CD14-positive monocyte (primary cell): ENCODE results near the gene FREM1. TPM values are rescaled to one million over a fixed set of nuclear protein-coding genes. Genes with fewer than 3 reads are reported as not detected.

ENCODE experiments used
- DNase-seq, 3 donors: peaks; one replicate each; pipeline ENCODE4 v3.0.0-alpha.2; 2011 to 2022
- H2AFZ ChIP-seq: 2 replicates; pipeline ENCODE4 v1.6.0; 2012; ENCODE audit warnings: mild to moderate bottlenecking, low read depth, low read length, inconsistent platforms; ENCODE audit not compliant: insufficient read depth, poor library complexity, severe bottlenecking
- H3K27ac ChIP-seq, 2 donors: 1 replicate in 1 of 2; 2 replicates in 1 of 2; pipeline ENCODE4 v1.5.1; 2012 to 2013; ENCODE audit warnings: low read length in 2 of 2, control low read depth in 1 of 2, inconsistent platforms in 1 of 2, low read depth in 1 of 2, mild to moderate bottlenecking in 1 of 2
- H3K27me3 ChIP-seq, 2 donors: one replicate each; pipeline versions ENCODE4 v1.6.0 to v1.6.1; 2011 to 2013; ENCODE audit warnings: low read length in 2 of 2; ENCODE audit not compliant: control insufficient read depth in 2 of 2, insufficient read depth in 2 of 2
- H3K36me3 ChIP-seq, 2 donors: replicated peaks in 1 of 2; 1 replicate in 1 of 2; 2 replicates in 1 of 2; pipeline versions ENCODE4 v1.5.1 to v1.6.1; 2012 to 2013; ENCODE audit warnings: low read length in 2 of 2, control low read depth in 1 of 2, inconsistent platforms in 1 of 2, mild to moderate bottlenecking in 1 of 2; ENCODE audit not compliant: insufficient read depth in 2 of 2, control insufficient read depth in 1 of 2
- H3K4me1 ChIP-seq, 2 donors: 1 replicate in 1 of 2; 2 replicates in 1 of 2; pipeline versions ENCODE4 v1.5.1 to v1.6.1; 2012 to 2013; ENCODE audit warnings: low read length in 2 of 2, control low read depth in 1 of 2, inconsistent platforms in 1 of 2, mild to moderate bottlenecking in 1 of 2, moderate library complexity in 1 of 2; ENCODE audit not compliant: insufficient read depth in 2 of 2, control insufficient read depth in 1 of 2
- H3K4me2 ChIP-seq: replicated peaks from 2 replicates; pipeline ENCODE3; 2012; ENCODE audit warnings: low read length, moderate library complexity, mild to moderate bottlenecking; ENCODE audit not compliant: poor library complexity, severe bottlenecking; ENCODE audit errors: extremely low read depth
- H3K4me3 ChIP-seq, 3 experiments: fragments of 200-600 bp in 1 of 3; sonication (generic) in 1 of 3; replicated peaks in 1 of 3; 1 replicate in 2 of 3; 2 replicates in 1 of 3; pipeline ENCODE4 v1.5.1; 2011 to 2013; ENCODE audit warnings: low read length in 3 of 3, mild to moderate bottlenecking in 3 of 3, control low read depth in 2 of 3, low read depth in 2 of 3, inconsistent platforms in 1 of 3, moderate library complexity in 1 of 3
- H3K79me2 ChIP-seq: 2 replicates; pipeline ENCODE4 v1.6.0; 2012; ENCODE audit warnings: mild to moderate bottlenecking, control low read depth, inconsistent platforms, low read length, moderate library complexity; ENCODE audit not compliant: insufficient read depth
- H3K9ac ChIP-seq: 2 replicates; pipeline ENCODE4 v1.6.0; 2017; ENCODE audit warnings: low read length, mild to moderate bottlenecking; ENCODE audit not compliant: insufficient read depth, poor library complexity, severe bottlenecking
- H3K9me3 ChIP-seq, 2 donors: replicated peaks in 1 of 2; 1 replicate in 1 of 2; 2 replicates in 1 of 2; pipeline versions ENCODE4 v1.5.1 to v1.6.1; 2012 to 2013; ENCODE audit warnings: low read length in 2 of 2, control low read depth in 1 of 2; ENCODE audit not compliant: control insufficient read depth in 1 of 2, insufficient read depth in 1 of 2
- H4K20me1 ChIP-seq: 2 replicates; pipeline ENCODE4 v1.6.0; 2012; ENCODE audit warnings: mild to moderate bottlenecking, low read length, control low read depth, moderate library complexity; ENCODE audit not compliant: insufficient read depth
- H3K27ac Mint-ChIP-seq, 7 donors: one replicate each; pipeline ENCODE4 v1.8.0; 2020; ENCODE audit warnings: mild to moderate bottlenecking in 7 of 7, mixed read lengths in 7 of 7, moderate library complexity in 6 of 7, inconsistent platforms in 2 of 7
- H3K27me3 Mint-ChIP-seq, 3 donors: one replicate each; pipeline ENCODE4 v1.8.0; 2021 to 2022; ENCODE audit warnings: low read depth in 3 of 3, mild to moderate bottlenecking in 3 of 3, mixed read lengths in 3 of 3, moderate library complexity in 3 of 3, inconsistent platforms in 1 of 3
- H3K36me3 Mint-ChIP-seq, 2 donors: one replicate each; pipeline ENCODE4 v1.8.0; 2020; ENCODE audit warnings: mixed read lengths in 2 of 2, inconsistent platforms in 1 of 2, mild to moderate bottlenecking in 1 of 2
- H3K4me1 Mint-ChIP-seq: one replicate; pipeline ENCODE4 v1.8.0; 2020; ENCODE audit warnings: mild to moderate bottlenecking, mixed read lengths
- H3K4me3 Mint-ChIP-seq, 2 donors: one replicate each; pipeline ENCODE4 v1.8.0; 2020; ENCODE audit warnings: mild to moderate bottlenecking in 2 of 2, mixed read lengths in 2 of 2, moderate library complexity in 1 of 2
- H3K9me3 Mint-ChIP-seq, 7 donors: one replicate each; pipeline ENCODE4 v1.8.0; 2020 to 2022; ENCODE audit warnings: mixed read lengths in 7 of 7, mild to moderate bottlenecking in 6 of 7, moderate library complexity in 6 of 7, inconsistent platforms in 2 of 7
- CTCF ChIP-seq: fragments of 200-600 bp; IDR thresholded peaks from one replicate; pipeline ENCODE4 v1.8.0; 2022; ENCODE audit warnings: antibody characterized with exemption, mild to moderate bottlenecking
- WGBS: methylation state at CpG from one replicate; pipeline ENCODE4 v1.1.5; 2013; ENCODE audit warnings: missing lambda C conversion rate; ENCODE audit not compliant: insufficient coverage; 5-methylcytosine and 5-hydroxymethylcytosine counted together
- intact Hi-C, 2 donors: fragments of 100-400 bp; cut with micrococcal nuclease; formaldehyde crosslinking; loops; one replicate each; pipeline versions ENCODE4 v1.15.0 to v1.15.1; 2023
- polyA plus RNA-seq, 3 donors: library from polyadenylated mRNA; depleted of rRNA in 1 of 3; unstranded in 2 of 3; stranded (reverse) in 1 of 3; fragments of 300-500 nt in 2 of 3; fragments of >200 nt in 1 of 3; fragmentation: Illumina TruSeq in 2 of 3; gene quantifications; 1 replicate in 2 of 3; 2 replicates in 1 of 3; pipeline ENCODE4 v1.2.3, GENCODE V29; 2012 to 2021

The FREM1 gene
- polyA plus RNA-seq, 3 donors: not detected

GRCh38 chr9:14907696-14908095, 2.5 kb downstream of the FREM1 start:
- H3K36me3 Mint-ChIP-seq: no peaks in the 10 kb centered on the region
- Histone ChIP-seq H3K79me2 (no peaks in the 10 kb centered on the region), H3K4me1 (no peaks in the 10 kb centered on the region), H3K4me3 (no peak overlapping the region), H4K20me1 (no peaks in the 10 kb centered on the region), H2AFZ (no peak overlapping the region), H3K9ac (no peak overlapping the region), H3K36me3 (no peaks in the 10 kb centered on the region), H3K4me2 (no peak overlapping the region), H3K9me3 (no peaks in the 10 kb centered on the region), H3K27ac (no peak overlapping the region), H3K27me3 (no peaks in the 10 kb centered on the region)
- peaks cover 2% of the 10 kb centered on the region in 3 donors for H3K27me3 Mint-ChIP-seq
- H3K4me1 Mint-ChIP-seq: no peaks in the 10 kb centered on the region
- DNase-seq: no peak
- TF ChIP-seq CTCF: no peak
- no peak overlapping the region for H3K27ac Mint-ChIP-seq
- WGBS: no CpG with 5 or more reads among the region's 1 CpG
- intact Hi-C loops: no loop called here
- no peak overlapping the region for H3K4me3 Mint-ChIP-seq
- peaks cover 0 to 2% (median 1%) of the 10 kb centered on the region in 7 donors for H3K9me3 Mint-ChIP-seq

GRCh38 chr9:14907360-14907685, 2.9 kb downstream of the FREM1 start:
- intact Hi-C loops: no loop called here
- Mint-ChIP-seq H3K4me3 (no peak overlapping the region), H3K9me3 (peaks cover 0 to 2% (median 1%) of the 10 kb centered on the region in 7 donors), H3K27ac (no peak overlapping the region), H3K36me3 (no peaks in the 10 kb centered on the region), H3K27me3 (peaks cover 2% of the 10 kb centered on the region in 3 donors), H3K4me1 (no peaks in the 10 kb centered on the region)
- Histone ChIP-seq H3K9me3 (no peaks in the 10 kb centered on the region), H3K79me2 (no peaks in the 10 kb centered on the region), H4K20me1 (no peaks in the 10 kb centered on the region), H3K36me3 (no peaks in the 10 kb centered on the region), H3K27me3 (no peaks in the 10 kb centered on the region), H3K9ac (no peak overlapping the region), H2AFZ (no peak overlapping the region), H3K27ac (no peak overlapping the region), H3K4me3 (no peak overlapping the region), H3K4me2 (no peak overlapping the region), H3K4me1 (no peaks in the 10 kb centered on the region)
- no peak for DNase-seq
- 100% methylated on average over 1 of the region's 5 CpGs for WGBS
- TF ChIP-seq CTCF: no peak
